Mesodermal cell (in vitro differentiated cells): ENCODE measurements around the gene PDGFA.

ENCODE experiments used
- H3K27ac ChIP-seq: 2 replicates; pipeline ENCODE4 v1.7.0; 2013; ENCODE audit warnings: mild to moderate bottlenecking, low read depth, low read length, moderate library complexity; ENCODE audit not compliant: severe bottlenecking
- H3K36me3 ChIP-seq: 2 replicates; pipeline ENCODE4 v1.7.1; 2013; ENCODE audit warnings: mild to moderate bottlenecking, low read length, moderate library complexity; ENCODE audit not compliant: control insufficient read depth, insufficient read depth
- H3K4me1 ChIP-seq: one replicate; pipeline ENCODE4 v1.7.1; 2013; ENCODE audit warnings: mild to moderate bottlenecking, low read length; ENCODE audit not compliant: insufficient read depth, control insufficient read depth, poor library complexity, severe bottlenecking
- H3K4me3 ChIP-seq: 2 replicates; pipeline ENCODE4 v1.7.0; 2013; ENCODE audit warnings: low read length, control low read depth, mild to moderate bottlenecking; ENCODE audit not compliant: insufficient read depth, poor library complexity, severe bottlenecking; ENCODE audit errors: extremely low read depth
- H3K9me3 ChIP-seq: 2 replicates; pipeline ENCODE4 v1.7.1; 2013; ENCODE audit warnings: mild to moderate bottlenecking, low read length, moderate library complexity; ENCODE audit not compliant: control insufficient read depth
- WGBS, 2 experiments: methylation state at CpG; one replicate each; pipeline ENCODE4 v1.1.5; 2013; ENCODE audit warnings: missing lambda C conversion rate in 2 of 2; ENCODE audit not compliant: insufficient coverage in 2 of 2; 5-methylcytosine and 5-hydroxymethylcytosine counted together

Gene PDGFA

DNA sequence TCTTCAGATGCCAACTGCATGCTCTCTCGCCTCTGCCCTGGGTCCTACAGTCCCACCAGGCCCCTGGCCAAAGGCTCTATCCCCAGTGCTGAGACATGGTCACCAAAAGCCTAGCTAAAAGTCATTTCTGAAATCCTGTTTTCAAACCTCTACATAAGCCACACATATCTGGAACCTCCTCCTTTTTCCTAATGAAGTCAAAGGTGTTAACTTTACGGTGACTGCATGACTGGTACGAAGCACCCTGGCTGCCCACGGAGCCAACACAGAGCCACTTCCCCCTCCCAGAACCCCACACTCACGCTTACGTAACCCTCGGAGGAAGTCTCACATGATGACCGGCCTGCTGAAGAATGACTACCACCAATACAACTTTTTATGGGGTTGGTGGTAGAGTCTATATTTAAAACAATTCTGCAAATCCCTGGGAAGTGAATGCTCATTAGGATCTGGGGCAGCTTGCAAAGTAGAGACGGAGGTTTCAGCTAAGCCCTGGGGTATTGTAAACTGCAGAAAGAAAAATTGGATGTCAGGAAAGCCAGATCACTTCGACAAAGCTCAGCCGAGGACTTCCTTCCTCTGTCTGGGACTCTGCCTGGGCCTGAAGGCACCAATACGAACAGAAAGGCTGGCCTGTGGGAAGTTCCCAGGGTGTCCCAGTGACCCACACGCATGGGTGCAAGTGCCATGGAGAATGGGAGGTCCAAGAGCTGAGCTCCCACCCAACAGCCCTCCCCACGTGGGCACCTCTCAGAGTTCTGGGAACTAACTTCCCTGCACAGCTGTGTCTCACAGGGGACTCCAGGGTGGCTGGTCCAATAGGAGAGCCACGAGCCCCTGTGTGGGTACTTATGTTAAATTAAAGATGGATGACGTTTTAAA, 50.7 kb downstream of the PDGFA start:
- H3K4me1 ChIP-seq = peaks cover 13% of the 10 kb centered on the region
- no peak overlapping the region for H3K4me3 ChIP-seq
- no peak overlapping the region for H3K27ac ChIP-seq
- peaks cover 9% of the 10 kb centered on the region for H3K9me3 ChIP-seq
- 93 to 95% methylated on average over 11 to 13 of the region's 16 CpGs for WGBS, 2 experiments
- no peaks in the 10 kb centered on the region for H3K36me3 ChIP-seq

DNA sequence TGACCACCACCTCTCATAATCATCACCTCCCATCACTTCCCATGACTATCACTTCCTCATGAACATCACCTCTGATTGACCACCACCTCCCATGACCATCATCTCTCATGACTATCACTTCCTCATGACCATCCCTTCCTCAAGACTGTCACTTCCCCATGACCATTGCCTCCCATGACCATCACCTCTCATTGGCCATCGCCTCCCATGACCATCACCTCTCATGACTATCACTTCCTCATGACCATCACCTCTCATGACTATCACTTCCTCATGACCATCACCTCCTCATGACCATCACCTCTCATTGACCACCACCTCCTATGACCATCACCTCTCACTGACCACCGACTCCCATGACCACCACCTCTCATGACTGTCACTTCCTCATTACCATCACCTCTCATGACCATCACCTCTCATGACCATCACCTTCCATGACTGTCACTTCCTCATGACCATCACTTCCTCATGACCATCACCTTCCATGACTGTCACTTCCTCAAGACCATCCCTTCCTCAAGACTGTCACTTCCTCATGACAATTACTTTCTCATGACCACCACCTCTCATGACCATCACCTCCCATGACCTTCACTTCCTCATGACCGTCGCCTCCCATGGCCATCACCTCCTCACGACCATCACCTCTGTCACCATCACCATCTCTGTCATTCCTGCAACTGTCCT, 51.6 kb downstream of the PDGFA start:
- peaks cover 13% of the 10 kb centered on the region for H3K4me1 ChIP-seq
- no peak overlapping the region for H3K4me3 ChIP-seq
- 87 to 93% methylated on average over 5 of the region's 5 CpGs for WGBS, 2 experiments
- H3K36me3 ChIP-seq = no peaks in the 10 kb centered on the region
- H3K27ac ChIP-seq = no peak overlapping the region
- H3K9me3 ChIP-seq = peaks cover 9% of the 10 kb centered on the region

DNA sequence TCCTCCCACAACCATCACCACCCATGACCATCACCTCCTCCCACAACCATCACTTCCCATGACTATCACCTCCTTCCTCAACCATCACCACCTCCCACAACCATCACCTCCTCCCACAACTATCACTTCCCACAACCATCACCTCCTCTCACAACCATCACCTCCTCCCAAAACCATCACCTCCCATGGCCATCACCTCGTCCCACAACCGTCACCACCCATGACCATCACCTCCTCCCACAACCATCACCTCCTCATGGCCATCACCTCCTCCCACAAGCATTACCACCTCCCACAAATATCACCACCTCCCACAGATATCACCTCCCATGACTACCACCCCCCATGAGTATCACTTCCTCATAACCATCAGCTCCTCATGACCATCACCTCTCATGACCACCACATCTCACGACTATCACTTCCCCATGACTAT, 52.2 kb downstream of the PDGFA start:
- no peak overlapping the region for H3K4me3 ChIP-seq
- H3K27ac ChIP-seq = no peak overlapping the region
- WGBS, 2 experiments = 92 to 95% methylated on average over 3 of the region's 3 CpGs
- peaks cover 9% of the 10 kb centered on the region for H3K9me3 ChIP-seq
- H3K4me1 ChIP-seq = peaks cover 14% of the 10 kb centered on the region
- no peaks in the 10 kb centered on the region for H3K36me3 ChIP-seq

DNA sequence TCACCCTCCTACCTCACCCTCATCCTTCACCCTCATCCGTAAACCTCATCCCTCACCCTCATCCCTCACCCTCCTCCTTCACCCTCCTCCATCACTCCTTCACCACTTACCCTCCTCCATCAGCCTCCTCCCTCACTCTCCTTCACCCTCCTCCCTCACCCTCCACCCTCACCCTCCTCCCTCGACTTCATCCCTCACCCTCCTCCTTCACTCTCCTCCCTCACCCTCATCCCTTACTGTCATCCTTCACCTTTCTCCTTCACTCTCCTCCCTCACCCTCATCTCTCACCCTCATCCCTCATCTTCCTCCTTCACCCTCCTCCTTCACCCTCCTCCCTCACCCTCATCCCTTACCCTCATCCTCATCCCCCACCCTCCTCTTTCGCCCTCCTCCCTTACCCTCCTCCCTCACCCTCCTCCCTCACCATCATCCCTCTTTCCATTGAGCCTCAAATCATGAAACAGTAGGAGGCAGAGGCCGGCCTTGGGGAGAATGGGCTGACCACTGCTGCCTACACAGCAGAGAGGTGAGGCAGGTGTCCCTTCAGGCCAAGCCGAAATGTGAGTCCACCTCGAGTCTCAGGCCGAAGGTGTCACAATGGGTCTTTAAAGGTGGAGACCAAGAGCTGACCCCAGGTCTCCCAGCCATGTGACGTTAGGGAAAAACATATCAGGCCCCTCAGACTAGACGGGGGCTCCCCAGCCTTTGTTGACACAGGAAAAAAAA, 53.0 kb downstream of the PDGFA start:
- H3K36me3 ChIP-seq = no peaks in the 10 kb centered on the region
- H3K9me3 ChIP-seq = peaks cover 9% of the 10 kb centered on the region
- H3K27ac ChIP-seq = no peak overlapping the region
- H3K4me3 ChIP-seq = no peak overlapping the region
- H3K4me1 ChIP-seq = peaks cover 22% of the 10 kb centered on the region
- 88 to 89% methylated on average over 7 to 8 of the region's 9 CpGs for WGBS, 2 experiments

DNA sequence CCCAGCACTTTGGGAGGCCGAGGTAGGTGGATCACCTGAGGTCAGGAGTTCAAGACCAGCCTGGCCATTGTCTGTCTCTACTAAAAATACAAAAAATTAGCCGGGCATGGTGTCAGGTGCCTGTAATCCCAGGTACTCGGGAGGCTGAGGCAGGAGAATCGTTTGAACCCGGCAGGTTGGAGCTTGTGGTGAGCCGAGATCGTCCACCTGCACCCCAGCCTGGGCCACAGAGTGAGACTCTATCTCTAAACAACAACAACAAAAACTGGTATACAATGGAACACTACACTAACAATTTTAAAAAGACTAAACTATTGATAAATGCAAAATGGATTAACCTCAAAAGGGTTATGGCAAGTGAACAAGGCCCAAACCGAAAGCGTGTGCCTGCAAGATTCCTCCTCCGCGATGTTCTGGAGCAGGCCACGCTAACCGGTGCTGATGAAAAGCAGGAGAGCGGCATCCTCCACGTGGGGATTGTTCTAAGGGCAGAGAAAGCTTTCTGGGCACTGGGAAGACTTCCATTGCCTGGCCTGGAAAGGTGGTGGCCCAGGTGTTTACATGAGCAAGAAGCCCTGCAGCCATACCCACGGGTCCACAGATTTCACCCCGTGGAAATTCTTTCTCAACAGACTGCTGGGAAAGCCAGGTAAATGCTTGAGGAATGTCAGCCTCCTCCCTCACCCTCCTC, 53.8 kb downstream of the PDGFA start:
- Histone ChIP-seq H3K4me3 (no peak overlapping the region), H3K27ac (no peak overlapping the region)
- WGBS, 2 experiments = 90 to 92% methylated on average over 14 to 17 of the region's 17 CpGs

DNA sequence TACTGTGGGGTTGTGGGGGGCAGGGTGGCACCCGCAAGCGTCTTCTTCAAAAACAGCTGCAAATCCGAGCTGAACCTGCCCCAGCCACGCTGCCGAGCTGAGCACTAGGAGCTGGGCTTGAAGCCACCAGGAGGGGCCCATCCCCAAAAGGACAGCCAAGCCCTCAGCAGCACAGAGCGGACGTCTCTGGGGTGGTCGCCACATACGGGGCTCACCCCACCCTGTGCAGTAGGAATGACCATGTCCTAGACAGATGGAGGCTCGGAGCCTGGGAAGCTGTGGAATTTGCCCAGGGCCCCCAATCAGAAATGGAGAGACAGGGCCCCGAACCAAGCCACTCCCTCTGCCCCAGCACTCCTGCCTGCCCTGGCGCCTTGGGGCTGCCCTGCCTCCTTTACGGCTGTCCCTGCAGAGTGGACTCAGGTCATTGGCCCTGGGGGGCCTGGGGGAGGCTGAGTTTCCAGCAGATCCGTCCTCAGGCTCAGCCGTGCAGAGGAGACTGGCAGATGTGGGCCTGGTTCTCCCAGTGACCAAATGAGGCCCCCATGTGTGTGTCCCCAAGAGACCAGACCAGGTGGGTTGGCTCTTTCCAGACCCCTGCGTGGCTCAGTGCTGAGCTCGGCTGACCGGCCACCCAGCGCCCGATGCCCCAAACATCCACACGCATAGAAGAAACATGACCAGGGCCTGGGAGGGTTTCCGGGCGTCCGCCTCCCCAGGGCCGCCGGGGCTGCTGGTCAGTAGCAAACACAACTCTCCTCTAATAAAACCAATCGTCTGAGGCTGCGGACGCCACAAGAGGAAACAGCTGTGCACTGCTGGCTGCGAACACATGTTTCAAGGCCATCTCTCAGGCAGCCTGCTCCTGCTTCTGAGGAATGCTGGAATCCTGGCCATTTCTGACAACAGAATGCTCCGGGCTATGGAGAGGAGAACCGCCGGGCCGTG, 54.9 kb downstream of the PDGFA start:
- no peak overlapping the region for H3K27ac ChIP-seq
- 88 to 91% methylated on average over 32 to 33 of the region's 34 CpGs for WGBS, 2 experiments

More for the DNA sequence above, 53.8 kb downstream of the PDGFA start:
- H3K9me3 ChIP-seq = peaks cover 9% of the 10 kb centered on the region
- H3K4me1 ChIP-seq = peaks cover 29% of the 10 kb centered on the region
- H3K36me3 ChIP-seq = no peaks in the 10 kb centered on the region

DNA sequence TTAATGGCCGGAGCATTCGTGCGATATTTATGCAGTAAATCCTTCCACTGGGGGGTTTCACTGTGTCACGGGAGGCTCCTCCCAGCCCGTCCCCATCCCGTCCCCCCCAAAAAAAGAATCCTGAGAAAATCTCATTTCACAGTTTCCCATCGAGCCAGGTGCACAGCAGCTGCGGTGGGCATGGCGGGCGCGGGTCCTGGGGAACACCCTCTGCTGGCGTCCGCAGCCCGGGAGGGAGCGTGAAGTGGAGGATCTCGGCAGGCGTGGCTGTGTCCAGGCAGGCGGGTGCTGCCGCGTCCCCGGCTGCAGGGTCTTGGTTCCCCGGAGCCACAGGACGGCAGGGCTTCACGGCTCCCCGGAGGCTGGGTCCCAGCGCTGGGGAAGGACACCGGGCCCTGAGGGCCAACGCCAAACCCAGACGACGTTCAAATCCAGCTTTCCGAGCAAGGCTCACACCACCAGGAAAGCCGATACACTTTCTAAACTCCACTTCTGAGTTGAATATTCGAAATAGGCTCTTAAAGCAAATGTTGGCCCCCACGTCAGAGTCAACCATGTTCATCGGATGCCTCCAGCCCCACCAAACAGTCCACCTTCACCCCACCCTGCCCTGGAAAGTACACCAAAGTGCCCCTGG, 55.7 kb downstream of the PDGFA start:
- Histone ChIP-seq H3K4me1 (peaks cover 33% of the 10 kb centered on the region), H3K36me3 (no peaks in the 10 kb centered on the region), H3K27ac (no peak overlapping the region), H3K4me3 (no peak overlapping the region), H3K9me3 (peaks cover 9% of the 10 kb centered on the region)
- WGBS, 2 experiments = 93 to 94% methylated on average over 29 to 32 of the region's 35 CpGs

More for the DNA sequence above, 54.9 kb downstream of the PDGFA start:
- peaks cover 38% of the 10 kb centered on the region for H3K4me1 ChIP-seq
- peaks cover 9% of the 10 kb centered on the region for H3K9me3 ChIP-seq
- H3K4me3 ChIP-seq = no peak overlapping the region
- no peaks in the 10 kb centered on the region for H3K36me3 ChIP-seq

DNA sequence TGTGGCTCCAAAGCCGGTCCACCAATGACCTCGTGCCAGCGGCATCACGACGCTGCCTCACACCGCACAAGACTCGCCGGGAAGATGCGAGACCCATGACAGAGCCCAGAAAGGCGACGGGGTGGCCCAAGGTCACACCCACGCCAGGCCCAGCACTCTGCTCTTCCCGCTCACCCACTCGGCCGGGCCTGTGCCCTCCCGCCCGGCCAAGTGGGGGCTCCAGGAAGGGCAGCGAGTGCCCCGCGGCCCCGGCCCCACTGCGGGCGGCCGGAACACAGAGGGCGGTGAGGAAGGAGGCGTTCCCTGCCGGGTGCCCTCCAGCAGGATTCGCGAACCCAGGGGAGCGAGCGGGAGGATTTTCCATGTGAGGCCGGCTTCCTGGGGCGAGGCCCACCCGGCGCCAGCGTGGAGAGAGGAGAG, 56.3 kb downstream of the PDGFA start:
- H3K36me3 ChIP-seq = no peaks in the 10 kb centered on the region
- peaks cover 33% of the 10 kb centered on the region for H3K4me1 ChIP-seq
- H3K4me3 ChIP-seq = no peak overlapping the region
- H3K27ac ChIP-seq = no peak overlapping the region
- H3K9me3 ChIP-seq = peaks cover 9% of the 10 kb centered on the region
- 95 to 96% methylated on average over 30 to 33 of the region's 36 CpGs for WGBS, 2 experiments
